Keratinocyte (primary cell): ENCODE data around the gene CACNA1S. TPM values are rescaled to one million over a fixed set of nuclear protein-coding genes. Genes with fewer than 3 reads are reported as not detected.

Experiments used
- DNase-seq: peaks from one replicate; pipeline ENCODE4 v3.0.0-alpha.2; 2011; ENCODE audit warnings: low read depth, missing footprints, low spot score
- FAIRE-seq: peaks from 2 replicates; lab custom pipeline; 2011; peaks lifted over from hg19 to GRCh38; lab: Jason Lieb, UNC
- H2AFZ ChIP-seq: 2 replicates; pipeline ENCODE4 v1.6.0; 2012; ENCODE audit warnings: low read length, control low read depth, inconsistent platforms; ENCODE audit not compliant: control insufficient read depth
- H3K27ac ChIP-seq: 2 replicates; pipeline ENCODE4 v1.5.1; 2011; ENCODE audit warnings: low read length; ENCODE audit not compliant: control insufficient read depth, insufficient read depth
- H3K27me3 ChIP-seq: 3 replicates; pipeline ENCODE4 v1.6.0; 2011; ENCODE audit warnings: low read length; ENCODE audit not compliant: control insufficient read depth, insufficient read depth; ENCODE audit errors: extremely low read depth
- H3K36me3 ChIP-seq, 2 experiments: 2 replicates in 1 of 2; 3 replicates in 1 of 2; pipeline ENCODE4 v1.5.1; 2011; ENCODE audit warnings: low read length in 2 of 2, mild to moderate bottlenecking in 1 of 2; ENCODE audit not compliant: control insufficient read depth in 2 of 2, insufficient read depth in 2 of 2; ENCODE audit errors: extremely low read depth in 1 of 2
- H3K4me1 ChIP-seq: 3 replicates; pipeline ENCODE4 v1.5.1; 2011; ENCODE audit warnings: low read length; ENCODE audit not compliant: control insufficient read depth, insufficient read depth; ENCODE audit errors: extremely low read depth
- H3K4me2 ChIP-seq: 3 replicates; pipeline ENCODE4 v1.6.0; 2011; ENCODE audit warnings: low read depth, low read length; ENCODE audit not compliant: control insufficient read depth, insufficient read depth; ENCODE audit errors: extremely low read depth
- H3K4me3 ChIP-seq, 3 experiments: fragments of 200-600 bp in 1 of 3; sonication (generic) in 1 of 3; 2 replicates in 2 of 3; 3 replicates in 1 of 3; pipeline ENCODE4 v1.5.1; 2011 to 2016; ENCODE audit warnings: low read length in 3 of 3, mild to moderate bottlenecking in 3 of 3, control low read depth in 2 of 3, inconsistent platforms in 1 of 3, low read depth in 1 of 3, mixed read lengths in 1 of 3, mixed run types in 1 of 3, moderate library complexity in 1 of 3; ENCODE audit not compliant: control insufficient read depth in 2 of 3, insufficient read depth in 2 of 3; ENCODE audit errors: extremely low read depth in 1 of 3
- H3K79me2 ChIP-seq: 2 replicates; pipeline ENCODE4 v1.6.0; 2012; ENCODE audit warnings: low read length; ENCODE audit not compliant: control insufficient read depth, insufficient read depth
- H3K9ac ChIP-seq: 3 replicates; pipeline ENCODE4 v1.6.0; 2011; ENCODE audit warnings: low read length; ENCODE audit not compliant: control insufficient read depth, insufficient read depth; ENCODE audit errors: extremely low read depth
- H3K9me1 ChIP-seq: 3 replicates; pipeline ENCODE4 v1.6.0; 2011; ENCODE audit warnings: low read length; ENCODE audit not compliant: control insufficient read depth, insufficient read depth; ENCODE audit errors: extremely low read depth
- H3K9me3 ChIP-seq: 2 replicates; pipeline ENCODE4 v1.5.1; 2012; ENCODE audit warnings: low read depth, low read length; ENCODE audit not compliant: control insufficient read depth
- H4K20me1 ChIP-seq: 3 replicates; pipeline ENCODE4 v1.6.0; 2011; ENCODE audit warnings: low read length; ENCODE audit not compliant: control insufficient read depth, insufficient read depth; ENCODE audit errors: extremely low read depth
- CTCF ChIP-seq, 3 experiments: IDR thresholded peaks in 1 of 3; conservative IDR thresholded peaks in 1 of 3; optimal IDR thresholded peaks in 1 of 3; 2 replicates in 2 of 3; 3 replicates in 1 of 3; pipeline versions ENCODE3 to v1.5.1; 2011; ENCODE audit warnings: low read length in 3 of 3, mild to moderate bottlenecking in 3 of 3, moderate library complexity in 2 of 3, control low read depth in 1 of 3, inconsistent platforms in 1 of 3; ENCODE audit not compliant: insufficient read depth in 2 of 3; ENCODE audit errors: extremely low read depth in 1 of 3
- EZH2 ChIP-seq: IDR thresholded peaks from one replicate; pipeline ENCODE4 v1.6.1; 2012; ENCODE audit warnings: inconsistent platforms, mild to moderate bottlenecking, low read length, moderate library complexity
- dilution Hi-C: fragments of 300-500 bp; cut with MboI; formaldehyde crosslinking; loops from one replicate; pipeline ENCODE4 v1.7.0; 2020; ENCODE audit warnings: low sequenced_read_pairs; ENCODE audit not compliant: extremely low pct_ligation_motif_present
- polyA plus RNA-seq, 5 experiments: library from polyadenylated mRNA; depleted of rRNA in 3 of 5; stranded (reverse) in 3 of 5; stranded (forward) in 1 of 5; unstranded in 1 of 5; fragments of >200 nt; gene quantifications; 1 replicate in 1 of 5; 2 replicates in 3 of 5; 3 replicates in 1 of 5; pipeline versions ENCODE4 v1.2.1 to v1.2.3, GENCODE V29; 2011 to 2012; ENCODE audit warnings: missing spikeins in 2 of 5, low read depth in 1 of 5, low replicate concordance in 1 of 5

The CACNA1S gene
- polyA plus RNA-seq, 1 donor (not counting 4 experiments of a cell fraction or from before 2014, with no cell fraction given): not detected

DNA sequence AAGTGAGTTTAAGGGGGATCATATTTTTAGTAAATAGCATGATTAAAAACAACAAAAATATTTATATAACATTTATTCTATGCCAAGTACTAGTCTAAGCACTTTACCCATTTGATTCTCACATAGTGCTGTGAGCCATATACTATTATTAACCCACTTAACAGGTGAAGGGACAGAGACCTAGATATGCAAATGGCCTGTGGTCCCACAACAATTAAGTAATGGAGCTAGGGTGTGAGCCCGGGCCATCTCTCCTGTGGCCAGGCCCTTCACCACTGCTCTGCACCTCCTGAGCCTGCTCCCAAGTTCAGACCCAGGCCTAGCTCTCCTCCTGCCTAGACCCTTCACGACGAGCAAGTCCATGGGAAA is 14.2 kb upstream of the CACNA1S start:
- H3K36me3 ChIP-seq: no peaks in the 10 kb centered on the region
- TF ChIP-seq CTCF (optimal IDR thresholded peaks at IDR 0.05 in 1 of 3, IDR thresholded peaks at IDR 0.05 in 1 of 3, conservative IDR thresholded peaks at IDR 0.05 in 1 of 3; ENCODE audit: extremely low read depth in 1 of 3, insufficient read depth in 2 of 3, low read length in 3 of 3): no peak
- no peak for TF ChIP-seq EZH2
- no peaks in the 10 kb centered on the region for H3K9me3 ChIP-seq
- no peaks in the 10 kb centered on the region for H4K20me1 ChIP-seq
- H3K79me2 ChIP-seq: no peaks in the 10 kb centered on the region
- DNase-seq (no peak), FAIRE-seq (no peak)
- H3K4me2 ChIP-seq: peak overlapping the region; percentile 34
- H3K4me3 ChIP-seq: no peak overlapping the region
- H3K9ac ChIP-seq: no peak overlapping the region
- dilution Hi-C loops: no loop called here
- peaks cover 29% of the 10 kb centered on the region for H3K27me3 ChIP-seq
- H3K27ac ChIP-seq: no peak overlapping the region
- H3K9me1 ChIP-seq: no peaks in the 10 kb centered on the region
- no peak overlapping the region for H2AFZ ChIP-seq
- peaks cover 14% of the 10 kb centered on the region for H3K4me1 ChIP-seq

DNA sequence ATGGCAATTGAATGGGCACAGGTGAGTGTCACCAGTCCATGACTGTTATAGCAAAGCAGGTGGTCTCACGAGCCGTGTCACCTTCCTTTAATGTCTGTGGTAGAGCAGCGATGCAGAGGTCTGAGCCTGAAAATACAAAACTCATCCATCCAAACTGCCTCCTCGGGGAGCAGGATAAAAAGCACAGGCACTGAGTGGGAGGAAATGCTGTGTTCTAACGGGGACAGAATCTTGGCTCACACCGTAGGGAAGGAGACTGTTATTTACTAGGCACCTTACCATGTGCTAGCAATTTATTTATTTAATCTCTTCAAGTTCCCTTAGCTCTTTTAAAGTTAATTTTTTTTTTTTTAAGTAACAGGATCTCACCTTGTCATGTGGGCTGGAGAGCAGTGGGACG is 13.6 kb upstream of the CACNA1S start:
- DNase-seq: no peak
- Histone ChIP-seq H2AFZ (no peak overlapping the region), H3K4me3 (no peak overlapping the region), H3K27ac (no peak overlapping the region), H3K4me1 (peaks cover 14% of the 10 kb centered on the region), H3K9me1 (no peaks in the 10 kb centered on the region), H3K27me3 (peaks cover 33% of the 10 kb centered on the region), H3K9ac (no peak overlapping the region), H3K4me2 (no peak overlapping the region), H4K20me1 (no peaks in the 10 kb centered on the region), H3K79me2 (no peaks in the 10 kb centered on the region), H3K36me3 (no peaks in the 10 kb centered on the region), H3K9me3 (no peaks in the 10 kb centered on the region)
- TF ChIP-seq CTCF (optimal IDR thresholded peaks at IDR 0.05 in 1 of 3, IDR thresholded peaks at IDR 0.05 in 1 of 3, conservative IDR thresholded peaks at IDR 0.05 in 1 of 3; ENCODE audit: extremely low read depth in 1 of 3, insufficient read depth in 2 of 3, low read length in 3 of 3) (no peak), EZH2 (no peak)
- FAIRE-seq: no peak
- dilution Hi-C loops: no loop called here
